Jurkat, Clone E6-1 (cell line): ENCODE measurements around the gene ITGA7.
A peak's percentile ranks its signal among the peaks of the same experiment; 100 is the strongest.

Source experiments
- DNase-seq: peaks from one replicate; pipeline ENCODE4 v3.0.0-alpha.2; 2011; ENCODE audit warnings: low read depth, low spot score
- H3K4me3 ChIP-seq: 2 replicates; pipeline ENCODE4 v1.5.1; 2011; ENCODE audit warnings: mild to moderate bottlenecking, low read length, control low read depth, moderate library complexity

ITGA7 gene

GRCh38 chr12:55693323-55694187 is 14.1 kb downstream of the ITGA7 start:
- DNase-seq = no peak

GRCh38 chr12:55692631-55693322 is 14.9 kb downstream of the ITGA7 start:
- DNase-seq = no peak
- H3K4me3 ChIP-seq = no peak overlapping the region

More at GRCh38 chr12:55693323-55694187, 14.1 kb downstream of the ITGA7 start:
- H3K4me3 ChIP-seq = no peak overlapping the region

- no peak for DNase-seq
- H3K4me3 ChIP-seq = no peak overlapping the region
Measured at GRCh38 chr12:55688716-55689655, 18.7 kb downstream of the ITGA7 start.

GRCh38 chr12:55687746-55688145 is 20.0 kb downstream of the ITGA7 start:
- no peak for DNase-seq
- no peak overlapping the region for H3K4me3 ChIP-seq

- DNase-seq = no peak
- no peak overlapping the region for H3K4me3 ChIP-seq
Measured at GRCh38 chr12:55686366-55687010, 21.2 kb downstream of the ITGA7 start.

GRCh38 chr12:55685671-55686070 is 22.0 kb downstream of the ITGA7 start:
- DNase-seq = no peak
- H3K4me3 ChIP-seq = no peak overlapping the region

- DNase-seq = no peak
- H3K4me3 ChIP-seq = no peak overlapping the region
Measured at GRCh38 chr12:55684761-55685370, 22.8 kb downstream of the ITGA7 start.

- DNase-seq = no peak
- no peak overlapping the region for H3K4me3 ChIP-seq
Measured at GRCh38 chr12:55683676-55684075, 24.0 kb downstream of the ITGA7 start.

GRCh38 chr12:55682087-55682796 is 25.5 kb downstream of the ITGA7 start:
- H3K4me3 ChIP-seq = no peak overlapping the region
- no peak for DNase-seq

GRCh38 chr12:55681142-55682077 is 26.3 kb downstream of the ITGA7 start:
- H3K4me3 ChIP-seq = no peak overlapping the region
- peak; percentile 12 for DNase-seq

- H3K4me3 ChIP-seq = no peak overlapping the region
- DNase-seq = no peak
Measured at GRCh38 chr12:55679691-55680090, 28.0 kb downstream of the ITGA7 start.

GRCh38 chr12:55676707-55677106 is 31.0 kb downstream of the ITGA7 start:
- DNase-seq = no peak
- no peak overlapping the region for H3K4me3 ChIP-seq

GRCh38 chr12:55675666-55676065 is 32.0 kb downstream of the ITGA7 start:
- DNase-seq = no peak
- H3K4me3 ChIP-seq = no peak overlapping the region

GRCh38 chr12:55673638-55674037 is 34.1 kb downstream of the ITGA7 start:
- DNase-seq = no peak
- no peak overlapping the region for H3K4me3 ChIP-seq

- no peak overlapping the region for H3K4me3 ChIP-seq
- DNase-seq = no peak
Measured at GRCh38 chr12:55671746-55672145, 36.0 kb downstream of the ITGA7 start.

- no peak for DNase-seq
- no peak overlapping the region for H3K4me3 ChIP-seq
Measured at GRCh38 chr12:55670276-55670675, 37.4 kb downstream of the ITGA7 start.

GRCh38 chr12:55666508-55666907 is 41.2 kb downstream of the ITGA7 start:
- no peak overlapping the region for H3K4me3 ChIP-seq
- no peak for DNase-seq
